Body of pancreas (tissue), 4 donors: ENCODE results near the gene SLC12A8.

Experiments used
- CTCF ChIP-seq, 7 experiments: fragments of 450-650 bp in 4 of 7; fragments of 200-600 bp in 3 of 7; sonication (generic) in 3 of 7; IDR thresholded peaks; one replicate each; pipeline ENCODE4 v1.5.1; 2016 to 2019; ENCODE audit warnings: antibody characterized with exemption in 7 of 7
- POLR2A ChIP-seq, 3 donors: fragments of 450-650 bp; IDR thresholded peaks; one replicate each; pipeline ENCODE4 v1.6.1; 2016; ENCODE audit warnings: antibody characterized with exemption in 3 of 3, mild to moderate bottlenecking in 2 of 3

- TF ChIP-seq CTCF (IDR thresholded peaks at IDR 0.05) (no peak), POLR2A (IDR thresholded peaks at IDR 0.05) (no peak)
Observed at GRCh38 chr3:125085166-125085565, 127.4 kb downstream of the SLC12A8 start.
